Measurements from ENCODE around the gene MYCN.

The MYCN gene

GRCh38 chr2:15974565-15975260 is 34.4 kb downstream of the MYCN start:
- no peaks in the 10 kb centered on the region for H3K27me3 ChIP-seq
- H4K20me1 ChIP-seq = no peaks in the 10 kb centered on the region
- no peak overlapping the region for H3K9ac ChIP-seq
- no peaks in the 10 kb centered on the region for H3K36me3 ChIP-seq
- H3K27ac ChIP-seq = no peak overlapping the region
- TF ChIP-seq Cebpa-rat (IDR thresholded peaks at IDR 0.05) = no peak
- no peaks in the 10 kb centered on the region for H3K4me1 ChIP-seq
- no peaks in the 10 kb centered on the region for H3K9me3 ChIP-seq
- H3K4me3 ChIP-seq = no peak overlapping the region
- H3K4me2 ChIP-seq = no peak overlapping the region

- Histone ChIP-seq H3K27ac (no peak overlapping the region), H3K9me3 (no peaks in the 10 kb centered on the region), H3K36me3 (no peaks in the 10 kb centered on the region), H3K9ac (no peak overlapping the region), H3K4me3 (no peak overlapping the region), H3K27me3 (no peaks in the 10 kb centered on the region), H3K4me1 (no peaks in the 10 kb centered on the region), H3K4me2 (no peak overlapping the region), H4K20me1 (no peaks in the 10 kb centered on the region)
- peak; percentile 83; the same call in 1 of the 2 replicates for TF ChIP-seq Cebpa-rat (IDR thresholded peaks at IDR 0.05)
These were observed 34.9 kb downstream of the MYCN start for GRCh38 chr2:15975261-15975600.

- no peak overlapping the region for H3K4me2 ChIP-seq
- H3K27ac ChIP-seq = no peak overlapping the region
- H3K9ac ChIP-seq = no peak overlapping the region
- TF ChIP-seq Cebpa-rat (IDR thresholded peaks at IDR 0.05) = no peak
- H3K4me3 ChIP-seq = no peak overlapping the region
- no peaks in the 10 kb centered on the region for H3K9me3 ChIP-seq
- no peaks in the 10 kb centered on the region for H3K4me1 ChIP-seq
- no peaks in the 10 kb centered on the region for H4K20me1 ChIP-seq
- no peaks in the 10 kb centered on the region for H3K27me3 ChIP-seq
- no peaks in the 10 kb centered on the region for H3K36me3 ChIP-seq
These were observed 35.3 kb downstream of the MYCN start for GRCh38 chr2:15975676-15976075.

GRCh38 chr2:15976354-15976753 is 36.0 kb downstream of the MYCN start:
- Histone ChIP-seq H4K20me1 (no peaks in the 10 kb centered on the region), H3K4me3 (no peak overlapping the region), H3K4me2 (no peak overlapping the region), H3K36me3 (no peaks in the 10 kb centered on the region), H3K27me3 (no peaks in the 10 kb centered on the region), H3K27ac (no peak overlapping the region), H3K9me3 (no peaks in the 10 kb centered on the region), H3K9ac (no peak overlapping the region), H3K4me1 (no peaks in the 10 kb centered on the region)
- TF ChIP-seq Cebpa-rat (IDR thresholded peaks at IDR 0.05) = no peak

GRCh38 chr2:15979051-15979758 is 38.9 kb downstream of the MYCN start:
- Histone ChIP-seq H3K27me3 (no peaks in the 10 kb centered on the region), H3K4me2 (no peak overlapping the region)
- TF ChIP-seq Cebpa-rat (IDR thresholded peaks at IDR 0.05) = no peak

GRCh38 chr2:15979759-15980604 is 39.6 kb downstream of the MYCN start:
- no peak overlapping the region for H3K9ac ChIP-seq

More at GRCh38 chr2:15979051-15979758, 38.9 kb downstream of the MYCN start:
- Histone ChIP-seq H3K9ac (no peak overlapping the region), H3K9me3 (no peaks in the 10 kb centered on the region), H4K20me1 (no peaks in the 10 kb centered on the region), H3K4me3 (no peak overlapping the region), H3K4me1 (peaks cover 27% of the 10 kb centered on the region), H3K36me3 (no peaks in the 10 kb centered on the region), H3K27ac (no peak overlapping the region)

GRCh38 chr2:15980605-15981098 is 40.3 kb downstream of the MYCN start:
- H3K4me1 ChIP-seq = peaks cover 30% of the 10 kb centered on the region
- no peaks in the 10 kb centered on the region for H3K36me3 ChIP-seq
- no peaks in the 10 kb centered on the region for H3K9me3 ChIP-seq
- H3K27ac ChIP-seq = no peak overlapping the region
- H3K4me2 ChIP-seq = no peak overlapping the region
- no peaks in the 10 kb centered on the region for H4K20me1 ChIP-seq
- no peak for TF ChIP-seq Cebpa-rat (IDR thresholded peaks at IDR 0.05)
- H3K9ac ChIP-seq = no peak overlapping the region
- no peaks in the 10 kb centered on the region for H3K27me3 ChIP-seq
- H3K4me3 ChIP-seq = no peak overlapping the region

More at GRCh38 chr2:15979759-15980604, 39.6 kb downstream of the MYCN start:
- Histone ChIP-seq H3K4me2 (no peak overlapping the region), H3K27ac (no peak overlapping the region), H4K20me1 (no peaks in the 10 kb centered on the region), H3K27me3 (no peaks in the 10 kb centered on the region), H3K4me3 (no peak overlapping the region), H3K36me3 (no peaks in the 10 kb centered on the region), H3K9me3 (no peaks in the 10 kb centered on the region), H3K4me1 (peaks cover 30% of the 10 kb centered on the region)
- TF ChIP-seq Cebpa-rat (IDR thresholded peaks at IDR 0.05) = no peak

- Histone ChIP-seq H3K4me3 (no peak overlapping the region), H3K27me3 (no peaks in the 10 kb centered on the region)
These were observed 41.3 kb downstream of the MYCN start for GRCh38 chr2:15981646-15982045.

GRCh38 chr2:15982285-15983044 is 42.1 kb downstream of the MYCN start:
- H3K9me3 ChIP-seq = no peaks in the 10 kb centered on the region
- peaks cover 45% of the 10 kb centered on the region for H3K4me1 ChIP-seq
- no peaks in the 10 kb centered on the region for H4K20me1 ChIP-seq
- no peaks in the 10 kb centered on the region for H3K27me3 ChIP-seq
- peak overlapping the region; percentile 64 for H3K9ac ChIP-seq
- no peaks in the 10 kb centered on the region for H3K36me3 ChIP-seq
- H3K27ac ChIP-seq = peak overlapping the region; percentile 76
- H3K4me2 ChIP-seq = peak overlapping the region; percentile 83
- TF ChIP-seq Cebpa-rat (IDR thresholded peaks at IDR 0.05) = no peak
- no peak overlapping the region for H3K4me3 ChIP-seq

More at GRCh38 chr2:15981646-15982045, 41.3 kb downstream of the MYCN start:
- H3K4me2 ChIP-seq = peak overlapping the region; percentile 83
- TF ChIP-seq Cebpa-rat (IDR thresholded peaks at IDR 0.05) = no peak
- no peaks in the 10 kb centered on the region for H3K36me3 ChIP-seq
- H3K9ac ChIP-seq = 0 out of 2 replicates have a peak overlapping the region, but pooled peaks have one; percentile 64
- no peaks in the 10 kb centered on the region for H4K20me1 ChIP-seq
- H3K27ac ChIP-seq = no peak overlapping the region; the same call in 1 of the 2 replicates
- peaks cover 37% of the 10 kb centered on the region for H3K4me1 ChIP-seq
- no peaks in the 10 kb centered on the region for H3K9me3 ChIP-seq
